Measurements from ENCODE around the gene ACSL6.

The ACSL6 gene

DNA sequence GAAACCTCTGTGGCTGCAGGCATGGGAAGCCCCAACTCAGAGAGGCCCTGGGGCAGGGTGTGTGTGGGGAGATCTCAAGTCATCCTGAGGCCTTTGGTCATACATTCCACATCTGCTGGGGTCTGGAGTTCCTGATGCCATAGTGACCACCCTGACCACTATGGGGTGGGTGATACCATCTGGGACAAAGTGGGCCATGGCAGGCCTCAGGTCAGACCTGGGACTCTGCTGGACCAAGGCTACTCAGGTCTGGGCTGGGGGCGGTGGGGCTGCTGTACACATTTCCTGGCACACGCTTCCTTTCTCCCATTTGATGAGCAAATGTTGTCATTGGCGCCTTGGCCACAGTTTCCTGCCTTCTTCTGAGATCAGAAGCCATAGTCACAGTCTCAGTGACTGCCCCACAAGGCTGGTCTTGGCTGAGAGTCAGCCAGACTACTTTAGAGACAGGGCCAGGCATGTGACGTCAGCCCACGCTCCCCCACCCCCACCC, 15.1 kb upstream of the ACSL6 start:
- no peaks in the 10 kb centered on the region for H3K9me3 ChIP-seq (ENCODE audit: control insufficient read depth, insufficient read depth, low read depth, low read length)
- no peak overlapping the region for H3K27ac ChIP-seq (ENCODE audit: extremely low read depth, low read depth, low read length)
- H3K4me3 ChIP-seq (ENCODE audit: low read depth, low read length) = no peak overlapping the region
- CTCF ChIA-PET = no interaction called here
- no peaks in the 10 kb centered on the region for H3K4me1 ChIP-seq (ENCODE audit: control insufficient read depth, insufficient read depth, low read length)
- TF ChIP-seq KLF10 (tag by site-specific recombination; IDR thresholded peaks at IDR 0.05) (no peak), ZNF777 (tag by site-specific recombination; IDR thresholded peaks at IDR 0.05; ENCODE audit: borderline replicate concordance) (no peak), ZNF341 (tag by site-specific recombination; IDR thresholded peaks at IDR 0.05; ENCODE audit: low read depth) (no peak), ZXDB (tag by site-specific recombination; IDR thresholded peaks at IDR 0.05) (no peak), ZNF585B (tag by site-specific recombination; IDR thresholded peaks at IDR 0.05) (no peak), ZNF24 (tag by site-specific recombination; IDR thresholded peaks at IDR 0.05) (no peak), SP2 (tag by site-specific recombination; IDR thresholded peaks at IDR 0.05) (no peak)
- TF ChIP-seq, protein P1, sequence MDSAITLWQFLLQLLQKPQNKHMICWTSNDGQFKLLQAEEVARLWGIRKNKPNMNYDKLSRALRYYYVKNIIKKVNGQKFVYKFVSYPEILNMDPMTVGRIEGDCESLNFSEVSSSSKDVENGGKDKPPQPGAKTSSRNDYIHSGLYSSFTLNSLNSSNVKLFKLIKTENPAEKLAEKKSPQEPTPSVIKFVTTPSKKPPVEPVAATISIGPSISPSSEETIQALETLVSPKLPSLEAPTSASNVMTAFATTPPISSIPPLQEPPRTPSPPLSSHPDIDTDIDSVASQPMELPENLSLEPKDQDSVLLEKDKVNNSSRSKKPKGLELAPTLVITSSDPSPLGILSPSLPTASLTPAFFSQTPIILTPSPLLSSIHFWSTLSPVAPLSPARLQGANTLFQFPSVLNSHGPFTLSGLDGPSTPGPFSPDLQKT (IDR thresholded peaks at IDR 0.05; ENCODE audit: borderline replicate concordance, low read depth, low read length) = no peak
- TF ChIP-seq, protein P2, sequence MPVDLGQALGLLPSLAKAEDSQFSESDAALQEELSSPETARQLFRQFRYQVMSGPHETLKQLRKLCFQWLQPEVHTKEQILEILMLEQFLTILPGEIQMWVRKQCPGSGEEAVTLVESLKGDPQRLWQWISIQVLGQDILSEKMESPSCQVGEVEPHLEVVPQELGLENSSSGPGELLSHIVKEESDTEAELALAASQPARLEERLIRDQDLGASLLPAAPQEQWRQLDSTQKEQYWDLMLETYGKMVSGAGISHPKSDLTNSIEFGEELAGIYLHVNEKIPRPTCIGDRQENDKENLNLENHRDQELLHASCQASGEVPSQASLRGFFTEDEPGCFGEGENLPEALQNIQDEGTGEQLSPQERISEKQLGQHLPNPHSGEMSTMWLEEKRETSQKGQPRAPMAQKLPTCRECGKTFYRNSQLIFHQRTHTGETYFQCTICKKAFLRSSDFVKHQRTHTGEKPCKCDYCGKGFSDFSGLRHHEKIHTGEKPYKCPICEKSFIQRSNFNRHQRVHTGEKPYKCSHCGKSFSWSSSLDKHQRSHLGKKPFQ (tag by site-specific recombination; IDR thresholded peaks at IDR 0.05) = no peak
- H3K36me3 ChIP-seq (ENCODE audit: control insufficient read depth in 2 of 2, insufficient read depth in 1 of 2, low read length in 2 of 2) = no peaks in the 10 kb centered on the region
- POLR2A ChIA-PET = no interaction called here

DNA sequence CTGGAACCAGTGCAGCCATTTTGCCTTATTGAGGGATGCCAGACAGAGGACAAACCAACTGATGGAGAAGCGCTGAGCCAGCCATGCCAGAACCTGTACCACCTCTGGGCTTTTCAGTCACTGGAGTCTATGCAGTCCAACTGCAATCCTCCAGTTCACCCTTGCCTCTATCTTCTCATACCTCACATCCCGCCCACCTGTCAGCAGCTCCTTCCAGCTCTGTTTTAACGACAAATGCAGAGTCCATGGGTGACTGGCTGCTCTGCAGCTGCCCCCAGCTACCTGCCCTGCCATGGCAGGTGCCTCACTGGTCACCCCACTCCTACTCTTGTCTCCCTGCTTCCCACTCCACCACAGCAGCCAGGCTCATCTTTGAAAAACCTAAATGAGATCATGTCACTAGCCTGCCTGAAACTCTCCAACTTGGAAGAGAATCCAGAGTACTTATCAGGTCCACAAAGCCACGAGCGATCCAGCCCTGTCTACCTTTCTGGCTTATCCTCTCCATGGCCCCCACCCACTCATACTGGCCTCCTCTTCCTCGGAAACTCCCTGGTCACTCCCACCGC, 14.0 kb upstream of the ACSL6 start:
- ChIA-PET CTCF (no interaction called here), POLR2A (no interaction called here)
- Histone ChIP-seq H3K4me3 (ENCODE audit: low read depth, low read length) (no peak overlapping the region), H3K4me1 (ENCODE audit: control insufficient read depth, insufficient read depth, low read length) (no peaks in the 10 kb centered on the region), H3K9me3 (ENCODE audit: control insufficient read depth, insufficient read depth, low read depth, low read length) (no peaks in the 10 kb centered on the region), H3K36me3 (ENCODE audit: control insufficient read depth in 2 of 2, insufficient read depth in 1 of 2, low read length in 2 of 2) (no peaks in the 10 kb centered on the region), H3K27ac (ENCODE audit: extremely low read depth, low read depth, low read length) (no peak overlapping the region)
- TF ChIP-seq EGR2 (tag by site-specific recombination; IDR thresholded peaks at IDR 0.05; ENCODE audit: low read depth) = peak; percentile 16; the same call in 1 of the 2 replicates
- no peak for TF ChIP-seq ZNF266 (tag by site-specific recombination; IDR thresholded peaks at IDR 0.05; ENCODE audit: low read depth)

DNA sequence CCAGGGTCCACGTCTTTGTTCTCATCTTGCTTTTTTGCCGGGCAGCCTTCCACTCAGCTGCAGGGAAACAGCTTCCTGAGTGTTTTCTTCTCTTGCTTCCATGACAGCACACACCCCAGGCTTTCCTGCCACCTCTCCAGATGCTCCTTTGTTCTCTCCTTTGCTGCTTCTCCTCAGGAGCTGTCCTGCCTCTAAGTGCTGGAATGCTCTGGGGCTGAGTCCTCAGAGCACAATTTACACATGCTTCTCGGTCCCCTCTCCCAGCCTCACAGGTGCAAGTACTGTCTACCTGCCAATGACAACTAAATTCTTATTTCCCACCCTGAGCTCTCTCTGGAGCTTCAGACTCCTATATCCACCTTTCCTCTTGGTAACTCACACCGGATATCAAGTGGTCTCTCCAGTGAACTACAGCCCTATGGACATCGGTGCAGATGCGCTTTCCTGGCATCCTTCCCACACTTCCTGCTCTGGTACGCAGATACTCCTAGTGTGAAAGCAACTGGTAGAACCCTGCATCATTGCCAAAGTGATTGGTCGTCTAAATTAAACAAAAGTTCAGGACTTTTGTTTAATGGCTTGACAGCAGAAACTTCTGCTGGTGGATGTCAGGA, 13.4 kb upstream of the ACSL6 start:
- Histone ChIP-seq H3K4me1 (ENCODE audit: control insufficient read depth, insufficient read depth, low read length) (no peaks in the 10 kb centered on the region), H3K9me3 (ENCODE audit: control insufficient read depth, insufficient read depth, low read depth, low read length) (no peaks in the 10 kb centered on the region), H3K36me3 (ENCODE audit: control insufficient read depth in 2 of 2, insufficient read depth in 1 of 2, low read length in 2 of 2) (no peaks in the 10 kb centered on the region), H3K27ac (ENCODE audit: extremely low read depth, low read depth, low read length) (no peak overlapping the region), H3K4me3 (ENCODE audit: low read depth, low read length) (no peak overlapping the region)
- TF ChIP-seq ZNF776 (tag by site-specific recombination; IDR thresholded peaks at IDR 0.05; ENCODE audit: borderline replicate concordance) (no peak), ZNF701 (tag by site-specific recombination; IDR thresholded peaks at IDR 0.05) (no peak), ZNF274 (IDR thresholded peaks at IDR 0.05; ENCODE audit: low read length) (no peak), ZNF274 (tag by site-specific recombination; IDR thresholded peaks at IDR 0.05; ENCODE audit: borderline replicate concordance) (no peak), ZNF529 (tag by site-specific recombination; IDR thresholded peaks at IDR 0.05; ENCODE audit: insufficient replicate concordance) (no peak)
- TF ChIP-seq, protein P3, sequence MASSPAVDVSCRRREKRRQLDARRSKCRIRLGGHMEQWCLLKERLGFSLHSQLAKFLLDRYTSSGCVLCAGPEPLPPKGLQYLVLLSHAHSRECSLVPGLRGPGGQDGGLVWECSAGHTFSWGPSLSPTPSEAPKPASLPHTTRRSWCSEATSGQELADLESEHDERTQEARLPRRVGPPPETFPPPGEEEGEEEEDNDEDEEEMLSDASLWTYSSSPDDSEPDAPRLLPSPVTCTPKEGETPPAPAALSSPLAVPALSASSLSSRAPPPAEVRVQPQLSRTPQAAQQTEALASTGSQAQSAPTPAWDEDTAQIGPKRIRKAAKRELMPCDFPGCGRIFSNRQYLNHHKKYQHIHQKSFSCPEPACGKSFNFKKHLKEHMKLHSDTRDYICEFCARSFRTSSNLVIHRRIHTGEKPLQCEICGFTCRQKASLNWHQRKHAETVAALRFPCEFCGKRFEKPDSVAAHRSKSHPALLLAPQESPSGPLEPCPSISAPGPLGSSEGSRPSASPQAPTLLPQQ (tag by site-specific recombination; IDR thresholded peaks at IDR 0.05) = no peak
- TF ChIP-seq, protein P4, sequence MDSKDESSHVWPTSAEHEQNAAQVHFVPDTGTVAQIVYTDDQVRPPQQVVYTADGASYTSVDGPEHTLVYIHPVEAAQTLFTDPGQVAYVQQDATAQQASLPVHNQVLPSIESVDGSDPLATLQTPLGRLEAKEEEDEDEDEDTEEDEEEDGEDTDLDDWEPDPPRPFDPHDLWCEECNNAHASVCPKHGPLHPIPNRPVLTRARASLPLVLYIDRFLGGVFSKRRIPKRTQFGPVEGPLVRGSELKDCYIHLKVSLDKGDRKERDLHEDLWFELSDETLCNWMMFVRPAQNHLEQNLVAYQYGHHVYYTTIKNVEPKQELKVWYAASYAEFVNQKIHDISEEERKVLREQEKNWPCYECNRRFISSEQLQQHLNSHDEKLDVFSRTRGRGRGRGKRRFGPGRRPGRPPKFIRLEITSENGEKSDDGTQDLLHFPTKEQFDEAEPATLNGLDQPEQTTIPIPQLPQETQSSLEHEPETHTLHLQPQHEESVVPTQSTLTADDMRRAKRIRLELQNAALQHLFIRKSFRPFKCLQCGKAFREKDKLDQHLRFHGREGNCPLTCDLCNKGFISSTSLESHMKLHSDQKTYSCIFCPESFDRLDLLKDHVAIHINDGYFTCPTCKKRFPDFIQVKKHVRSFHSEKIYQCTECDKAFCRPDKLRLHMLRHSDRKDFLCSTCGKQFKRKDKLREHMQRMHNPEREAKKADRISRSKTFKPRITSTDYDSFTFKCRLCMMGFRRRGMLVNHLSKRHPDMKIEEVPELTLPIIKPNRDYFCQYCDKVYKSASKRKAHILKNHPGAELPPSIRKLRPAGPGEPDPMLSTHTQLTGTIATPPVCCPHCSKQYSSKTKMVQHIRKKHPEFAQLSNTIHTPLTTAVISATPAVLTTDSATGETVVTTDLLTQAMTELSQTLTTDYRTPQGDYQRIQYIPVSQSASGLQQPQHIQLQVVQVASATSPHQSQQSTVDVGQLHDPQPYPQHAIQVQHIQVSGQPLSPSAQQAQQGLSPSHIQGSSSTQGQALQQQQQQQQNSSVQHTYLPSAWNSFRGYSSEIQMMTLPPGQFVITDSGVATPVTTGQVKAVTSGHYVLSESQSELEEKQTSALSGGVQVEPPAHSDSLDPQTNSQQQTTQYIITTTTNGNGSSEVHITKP (tag by site-specific recombination; IDR thresholded peaks at IDR 0.05) = no peak
- TF ChIP-seq, protein P5, sequence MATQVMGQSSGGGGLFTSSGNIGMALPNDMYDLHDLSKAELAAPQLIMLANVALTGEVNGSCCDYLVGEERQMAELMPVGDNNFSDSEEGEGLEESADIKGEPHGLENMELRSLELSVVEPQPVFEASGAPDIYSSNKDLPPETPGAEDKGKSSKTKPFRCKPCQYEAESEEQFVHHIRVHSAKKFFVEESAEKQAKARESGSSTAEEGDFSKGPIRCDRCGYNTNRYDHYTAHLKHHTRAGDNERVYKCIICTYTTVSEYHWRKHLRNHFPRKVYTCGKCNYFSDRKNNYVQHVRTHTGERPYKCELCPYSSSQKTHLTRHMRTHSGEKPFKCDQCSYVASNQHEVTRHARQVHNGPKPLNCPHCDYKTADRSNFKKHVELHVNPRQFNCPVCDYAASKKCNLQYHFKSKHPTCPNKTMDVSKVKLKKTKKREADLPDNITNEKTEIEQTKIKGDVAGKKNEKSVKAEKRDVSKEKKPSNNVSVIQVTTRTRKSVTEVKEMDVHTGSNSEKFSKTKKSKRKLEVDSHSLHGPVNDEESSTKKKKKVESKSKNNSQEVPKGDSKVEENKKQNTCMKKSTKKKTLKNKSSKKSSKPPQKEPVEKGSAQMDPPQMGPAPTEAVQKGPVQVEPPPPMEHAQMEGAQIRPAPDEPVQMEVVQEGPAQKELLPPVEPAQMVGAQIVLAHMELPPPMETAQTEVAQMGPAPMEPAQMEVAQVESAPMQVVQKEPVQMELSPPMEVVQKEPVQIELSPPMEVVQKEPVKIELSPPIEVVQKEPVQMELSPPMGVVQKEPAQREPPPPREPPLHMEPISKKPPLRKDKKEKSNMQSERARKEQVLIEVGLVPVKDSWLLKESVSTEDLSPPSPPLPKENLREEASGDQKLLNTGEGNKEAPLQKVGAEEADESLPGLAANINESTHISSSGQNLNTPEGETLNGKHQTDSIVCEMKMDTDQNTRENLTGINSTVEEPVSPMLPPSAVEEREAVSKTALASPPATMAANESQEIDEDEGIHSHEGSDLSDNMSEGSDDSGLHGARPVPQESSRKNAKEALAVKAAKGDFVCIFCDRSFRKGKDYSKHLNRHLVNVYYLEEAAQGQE (tag by site-specific recombination; IDR thresholded peaks at IDR 0.05) = peak; percentile 87
- ChIA-PET CTCF (interaction anchor here (0.8 kb wide), 1 partner anchor 17 kb away, joined by 3 read pairs; no protein-coding TSS in a partner anchor), POLR2A (no interaction called here)

Measured in HEK293 (cell line).